B cell (primary cell): Measurements from ENCODE around the gene RSPH1. TPM values are rescaled to one million over a fixed set of nuclear protein-coding genes. Genes with fewer than 3 reads are reported as not detected.

Source experiments
- ATAC-seq: fragments of 200-7000 bp; cut with Tn5 transposase; one replicate; pipeline ENCODE4 v1.10.0; 2021; ENCODE audit warnings: low read depth, mild to moderate bottlenecking, moderate number of reproducible peaks, moderate library complexity
- CTCF ChIA-PET: fragments of 350-600 bp; sonication (Branson Sonifier 250); formaldehyde crosslinking; loops from one replicate; lab custom pipeline; 2021; ENCODE audit warnings: antibody characterized with exemption, inconsistent platforms; lab: Charles Lee
- POLR2A ChIA-PET: fragments of 350-600 bp; sonication (Branson Sonifier 250); formaldehyde crosslinking; loops from one replicate; lab custom pipeline; 2021; ENCODE audit warnings: antibody characterized with exemption; lab: Charles Lee
- DNase-seq: peaks from one replicate; pipeline ENCODE4 v3.0.0; 2013
- H2AFZ ChIP-seq: 2 replicates; pipeline ENCODE4 v1.6.1; 2012; ENCODE audit warnings: mild to moderate bottlenecking, low read depth, low read length; ENCODE audit not compliant: insufficient read depth, poor library complexity, severe bottlenecking
- H3K27ac ChIP-seq, 2 donors: 1 replicate in 1 of 2; 2 replicates in 1 of 2; pipeline ENCODE4 v1.5.1; 2012 to 2013; ENCODE audit warnings: low read length in 2 of 2, mild to moderate bottlenecking in 2 of 2, moderate library complexity in 1 of 2
- H3K27me3 ChIP-seq, 4 experiments: fragments of 200-600 bp in 1 of 4; sonication (generic) in 1 of 4; replicated peaks in 1 of 4; 1 replicate in 2 of 4; 2 replicates in 2 of 4; pipeline versions ENCODE4 v1.6.1 to v1.7.0; 2013 to 2016; ENCODE audit warnings: low read length in 3 of 4, mild to moderate bottlenecking in 2 of 4, mixed read lengths in 1 of 4, moderate library complexity in 1 of 4; ENCODE audit not compliant: insufficient read depth in 4 of 4, control insufficient read depth in 3 of 4; ENCODE audit errors: control extremely low read depth in 1 of 4
- H3K36me3 ChIP-seq, 2 experiments: replicated peaks in 1 of 2; 1 replicate in 1 of 2; 2 replicates in 1 of 2; pipeline versions ENCODE4 v1.6.1 to v1.7.1; 2013; ENCODE audit warnings: low read length in 1 of 2; ENCODE audit not compliant: insufficient read depth in 2 of 2, control insufficient read depth in 1 of 2; ENCODE audit errors: control extremely low read depth in 1 of 2, extremely low read depth in 1 of 2
- H3K4me1 ChIP-seq, 2 donors: fragments of 200-600 bp in 1 of 2; sonication (generic) in 1 of 2; 1 replicate in 1 of 2; 2 replicates in 1 of 2; pipeline versions ENCODE4 v1.5.1 to v1.6.1; 2013 to 2017; ENCODE audit warnings: low read length in 2 of 2; ENCODE audit not compliant: control insufficient read depth in 2 of 2, insufficient read depth in 2 of 2
- H3K4me2 ChIP-seq: replicated peaks from 2 replicates; pipeline ENCODE3; 2012; ENCODE audit warnings: mild to moderate bottlenecking, low read depth, low read length; ENCODE audit not compliant: poor library complexity, severe bottlenecking
- H3K4me3 ChIP-seq, 5 experiments: fragments of 200-600 bp in 1 of 5; sonication (generic) in 1 of 5; 1 replicate in 3 of 5; 2 replicates in 2 of 5; pipeline versions ENCODE4 v1.5.1 to v1.7.0; 2011 to 2016; ENCODE audit warnings: low read length in 4 of 5, mild to moderate bottlenecking in 4 of 5, low read depth in 2 of 5, control low read depth in 1 of 5, moderate library complexity in 1 of 5; ENCODE audit not compliant: insufficient read depth in 1 of 5; ENCODE audit errors: control extremely low read depth in 1 of 5, extremely low read depth in 1 of 5
- H3K79me2 ChIP-seq: fragments of 200-600 bp; sonication (generic); one replicate; pipeline ENCODE4 v1.6.0; 2016; ENCODE audit warnings: low read length; ENCODE audit not compliant: control insufficient read depth, insufficient read depth
- H3K9ac ChIP-seq: fragments of 200-600 bp; sonication (generic); 2 replicates; pipeline ENCODE4 v1.6.1; 2017; ENCODE audit warnings: mild to moderate bottlenecking, low read length, moderate library complexity
- H3K9me3 ChIP-seq, 3 donors: one replicate each; pipeline versions ENCODE4 v1.6.1 to v1.7.1; 2013; ENCODE audit warnings: low read length in 2 of 3; ENCODE audit not compliant: control insufficient read depth in 2 of 3, insufficient read depth in 1 of 3; ENCODE audit errors: control extremely low read depth in 1 of 3
- H4K20me1 ChIP-seq: 2 replicates; pipeline ENCODE4 v1.6.0; 2012; ENCODE audit warnings: mild to moderate bottlenecking, low read length; ENCODE audit not compliant: insufficient read depth, control insufficient read depth, poor library complexity, severe bottlenecking
- H3K27ac Mint-ChIP-seq: one replicate; pipeline ENCODE4 v1.8.0; 2021; ENCODE audit warnings: mixed read lengths
- H3K27me3 Mint-ChIP-seq: one replicate; pipeline ENCODE4 v1.8.0; 2021; ENCODE audit warnings: mixed read lengths
- H3K4me1 Mint-ChIP-seq: one replicate; pipeline ENCODE4 v1.8.0; 2021; ENCODE audit warnings: mixed read lengths
- H3K4me3 Mint-ChIP-seq: one replicate; pipeline ENCODE4 v1.8.0; 2021; ENCODE audit warnings: mixed read lengths
- H3K9me3 Mint-ChIP-seq: one replicate; pipeline ENCODE4 v1.8.0; 2022; ENCODE audit warnings: mixed read lengths; ENCODE audit not compliant: insufficient read depth
- CTCF ChIP-seq: fragments of 200-600 bp; IDR thresholded peaks from one replicate; pipeline ENCODE4 v1.8.0; 2022; ENCODE audit warnings: antibody characterized with exemption, mild to moderate bottlenecking
- EZH2 ChIP-seq: IDR thresholded peaks from 2 replicates; pipeline ENCODE4 v1.6.1; 2012; ENCODE audit warnings: borderline replicate concordance, low read depth, mild to moderate bottlenecking, moderate library complexity, low read length; ENCODE audit not compliant: insufficient read depth, poor library complexity, severe bottlenecking
- WGBS: methylation state at CpG from one replicate; pipeline ENCODE4 v1.1.5; 2013; ENCODE audit warnings: missing lambda C conversion rate; ENCODE audit not compliant: insufficient coverage; 5-methylcytosine and 5-hydroxymethylcytosine counted together
- intact Hi-C: fragments of 100-400 bp; cut with micrococcal nuclease; formaldehyde crosslinking; loops from one replicate; pipeline ENCODE4 v1.10.0; 2022
- polyA plus RNA-seq: library from polyadenylated mRNA; depleted of rRNA; stranded (reverse); fragments of >200 nt; gene quantifications from 2 replicates; pipeline ENCODE4 v1.2.3, GENCODE V29; 2012
- total RNA-seq, 2 donors: library from RNA; stranded (reverse); fragments of 120-200 nt in 1 of 2; gene quantifications; 1 replicate in 1 of 2; 2 replicates in 1 of 2; pipeline versions ENCODE4 v1.2.3 to v1.2.4, GENCODE V29; 2013 to 2022

RSPH1 gene
- total and polyA plus RNA-seq, 2 donors (not counting 1 experiment from before 2014, with no cell fraction given) = 0.10 to 0.64 TPM

DNA sequence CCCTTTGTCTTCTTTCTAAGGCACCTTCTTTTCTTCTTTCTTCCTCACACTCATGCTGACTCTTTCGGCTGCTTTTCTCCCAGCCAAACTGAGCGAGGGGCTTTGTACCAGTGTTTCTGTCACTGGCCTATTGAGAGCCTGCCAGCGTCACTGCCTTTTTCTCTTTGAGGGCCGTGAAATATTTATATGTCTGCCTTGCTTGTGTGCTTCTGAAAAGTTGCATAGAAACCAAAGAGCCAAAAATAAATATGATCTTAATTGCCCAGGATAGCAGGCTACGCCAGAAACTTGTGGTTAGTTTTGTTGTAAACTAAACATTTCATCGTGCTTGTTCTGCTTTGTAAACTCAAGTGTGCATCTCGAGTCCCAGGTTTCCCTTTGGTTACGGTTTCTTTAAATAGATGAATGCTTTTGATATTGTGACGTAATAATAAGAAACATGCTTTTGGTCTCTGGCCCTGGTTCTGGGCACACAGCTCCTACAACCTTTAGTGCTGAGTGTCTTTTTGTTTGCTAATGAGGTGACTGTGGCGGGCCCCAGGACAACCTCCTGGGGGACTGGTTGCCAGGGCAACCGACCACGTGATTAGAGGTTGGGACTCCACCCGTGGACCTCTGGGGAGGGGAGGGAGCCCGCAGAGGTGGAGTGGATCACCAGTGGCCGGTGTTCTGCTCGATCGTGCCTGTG is 28.5 kb upstream of the RSPH1 start:
- peak overlapping the region; percentile 78 for H3K4me2 ChIP-seq
- H3K9me3 ChIP-seq = no peaks in the 10 kb centered on the region
- peaks cover 0 to 45% of the 10 kb centered on the region in 2 experiments for H3K36me3 ChIP-seq
- peaks cover 54 to 59% of the 10 kb centered on the region in 2 donors for H3K4me1 ChIP-seq
- TF ChIP-seq CTCF (no peak), EZH2 (no peak)
- peaks cover 78% of the 10 kb centered on the region for H3K4me1 Mint-ChIP-seq
- CTCF ChIA-PET = interaction anchor here (1.2 to 6.9 kb wide), 2 partner anchors 12 to 187 kb away, joined by 3 to 51 read pairs; no protein-coding TSS in a partner anchor
- H4K20me1 ChIP-seq = no peaks in the 10 kb centered on the region
- no peaks in the 10 kb centered on the region for H3K9me3 Mint-ChIP-seq
- peak overlapping the region; percentile 97 to 99 for H3K27ac ChIP-seq
- H3K9ac ChIP-seq = peak overlapping the region; percentile 72
- WGBS = 9% methylated on average over 16 of the region's 17 CpGs
- peak overlapping the region in 4 of 5 experiments; percentile 29 to 65 (median 41) for H3K4me3 ChIP-seq
- intact Hi-C loops = loop anchor here (1.0 to 5.0 kb wide), 6 partner anchors 10 to 512 kb away; partner anchors contain the start of genes RSPH1 and ZBTB21
- ATAC-seq (peak; percentile 85), DNase-seq (peak; percentile 96)
- H3K27me3 ChIP-seq = no peaks in the 10 kb centered on the region
- peak overlapping the region; percentile 99 for H3K27ac Mint-ChIP-seq
- peak overlapping the region; percentile 88 for H3K4me3 Mint-ChIP-seq
- POLR2A ChIA-PET = interaction anchor here (3.6 kb wide), 1 partner anchor 11 kb away, joined by 20 read pairs; no protein-coding TSS in a partner anchor
- peaks cover 87% of the 10 kb centered on the region for H3K79me2 ChIP-seq
- H3K27me3 Mint-ChIP-seq = no peaks in the 10 kb centered on the region
- H2AFZ ChIP-seq = peak overlapping the region; percentile 5

DNA sequence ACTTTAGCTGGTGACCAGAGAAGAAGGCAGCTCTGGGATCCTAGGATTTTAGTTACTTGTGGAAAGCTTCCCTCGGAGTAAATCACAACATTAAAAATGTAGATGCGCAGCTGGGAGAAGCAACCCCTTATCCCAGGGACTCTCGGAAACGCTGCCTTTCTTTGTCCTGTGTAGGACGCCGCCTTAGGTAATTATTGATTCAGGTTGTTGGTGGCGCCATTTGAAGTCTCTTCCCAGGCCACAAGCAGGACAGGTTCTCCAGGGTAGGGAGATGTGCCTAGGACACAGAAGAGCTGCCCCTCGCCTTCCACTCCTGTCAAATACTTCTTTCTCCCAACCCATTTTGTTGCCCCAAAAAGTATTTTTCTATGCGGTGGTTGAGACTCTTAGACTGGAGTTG is 27.9 kb upstream of the RSPH1 start:
- Histone ChIP-seq H2AFZ (peak overlapping the region; percentile 5), H3K4me2 (peak overlapping the region; percentile 78), H4K20me1 (no peaks in the 10 kb centered on the region), H3K27ac (peak overlapping the region; percentile 97 to 99), H3K36me3 (peaks cover 0 to 51% of the 10 kb centered on the region in 2 experiments), H3K79me2 (peaks cover 88% of the 10 kb centered on the region), H3K27me3 (no peaks in the 10 kb centered on the region), H3K4me3 (peak overlapping the region in 2 of 5 experiments; percentile 27 to 35), H3K9ac (peak overlapping the region; percentile 72), H3K4me1 (peaks cover 54 to 59% of the 10 kb centered on the region in 2 donors), H3K9me3 (no peaks in the 10 kb centered on the region)
- intact Hi-C loops = loop anchor here (1.0 to 5.0 kb wide), 6 partner anchors 10 to 512 kb away; partner anchors contain the start of genes RSPH1 and ZBTB21
- ChIA-PET CTCF (interaction anchor here (1.2 to 6.9 kb wide), 2 partner anchors 13 to 186 kb away, joined by 3 to 51 read pairs; no protein-coding TSS in a partner anchor), POLR2A (interaction anchor here (3.6 kb wide), 1 partner anchor 11 kb away, joined by 20 read pairs; no protein-coding TSS in a partner anchor)
- H3K27me3 Mint-ChIP-seq = no peaks in the 10 kb centered on the region
- ATAC-seq (no peak), DNase-seq (no peak)
- H3K4me1 Mint-ChIP-seq = peaks cover 75% of the 10 kb centered on the region
- H3K27ac Mint-ChIP-seq = peak overlapping the region; percentile 99
- WGBS = 71% methylated on average over 4 of the region's 9 CpGs
- TF ChIP-seq EZH2 (no peak), CTCF (no peak)
- peak overlapping the region; percentile 88 for H3K4me3 Mint-ChIP-seq
- H3K9me3 Mint-ChIP-seq = no peaks in the 10 kb centered on the region
